Measurements from ENCODE around the gene RPS16. TPM values are rescaled to one million over a fixed set of nuclear protein-coding genes. Genes with fewer than 3 reads are reported as not detected.

The RPS16 gene
- total RNA-seq, 4 donors from 2014 or later: 1,066 to 1,636 (median 1,467) TPM

DNA sequence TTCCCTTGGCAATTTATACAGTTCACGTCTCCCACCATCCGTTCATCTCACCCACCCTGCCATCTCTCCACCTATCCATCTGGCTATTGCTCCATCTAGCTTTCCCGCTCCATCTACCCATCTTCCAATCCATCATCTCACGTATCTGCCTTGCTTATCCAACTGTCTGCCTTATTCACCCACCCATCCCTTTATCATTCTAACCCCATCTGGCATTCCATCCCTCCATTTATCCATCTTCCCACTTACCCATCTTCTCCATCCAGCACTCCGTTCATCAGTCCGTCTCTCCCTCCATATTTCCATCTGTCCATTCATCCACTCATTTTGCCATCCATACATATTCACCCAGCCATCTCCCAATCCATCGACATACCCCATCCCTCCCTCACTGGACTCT, 10.0 kb downstream of the RPS16 start:
- DNase-seq (no peak), ATAC-seq (no peak)
- Histone ChIP-seq H3K27me3 (no peaks in the 10 kb centered on the region), H3K4me3 (no peak overlapping the region), H3K4me1 (peaks cover 5 to 11% of the 10 kb centered on the region in 2 donors), H3K36me3 (no peaks in the 10 kb centered on the region), H3K27ac (no peak overlapping the region), H3K9me3 (no peaks in the 10 kb centered on the region)
- in situ Hi-C loops (cut with MboI; ENCODE audit: low sequenced_read_pairs in 4 of 4) (loop anchor here in 2 of 4 donors (25.0 kb wide), 2 partner anchors 112 to 412 kb away; partner anchors contain the start of genes DYRK1B (in 2 of the 2), FBL (in 2 of the 2), EID2 (in 1 of the 2) and EID2B (in 1 of the 2)), intact Hi-C loops (cut with DNase I; ENCODE audit: low total_unique reads) (no loop called here)
- TF ChIP-seq, protein P1, sequence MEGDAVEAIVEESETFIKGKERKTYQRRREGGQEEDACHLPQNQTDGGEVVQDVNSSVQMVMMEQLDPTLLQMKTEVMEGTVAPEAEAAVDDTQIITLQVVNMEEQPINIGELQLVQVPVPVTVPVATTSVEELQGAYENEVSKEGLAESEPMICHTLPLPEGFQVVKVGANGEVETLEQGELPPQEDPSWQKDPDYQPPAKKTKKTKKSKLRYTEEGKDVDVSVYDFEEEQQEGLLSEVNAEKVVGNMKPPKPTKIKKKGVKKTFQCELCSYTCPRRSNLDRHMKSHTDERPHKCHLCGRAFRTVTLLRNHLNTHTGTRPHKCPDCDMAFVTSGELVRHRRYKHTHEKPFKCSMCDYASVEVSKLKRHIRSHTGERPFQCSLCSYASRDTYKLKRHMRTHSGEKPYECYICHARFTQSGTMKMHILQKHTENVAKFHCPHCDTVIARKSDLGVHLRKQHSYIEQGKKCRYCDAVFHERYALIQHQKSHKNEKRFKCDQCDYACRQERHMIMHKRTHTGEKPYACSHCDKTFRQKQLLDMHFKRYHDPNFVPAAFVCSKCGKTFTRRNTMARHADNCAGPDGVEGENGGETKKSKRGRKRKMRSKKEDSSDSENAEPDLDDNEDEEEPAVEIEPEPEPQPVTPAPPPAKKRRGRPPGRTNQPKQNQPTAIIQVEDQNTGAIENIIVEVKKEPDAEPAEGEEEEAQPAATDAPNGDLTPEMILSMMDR (IDR thresholded peaks at IDR 0.05 in 4 of 5, conservative IDR thresholded peaks at IDR 0.05 in 1 of 5): no peak
- no peak for TF ChIP-seq POLR2A (IDR thresholded peaks at IDR 0.05)

DNA sequence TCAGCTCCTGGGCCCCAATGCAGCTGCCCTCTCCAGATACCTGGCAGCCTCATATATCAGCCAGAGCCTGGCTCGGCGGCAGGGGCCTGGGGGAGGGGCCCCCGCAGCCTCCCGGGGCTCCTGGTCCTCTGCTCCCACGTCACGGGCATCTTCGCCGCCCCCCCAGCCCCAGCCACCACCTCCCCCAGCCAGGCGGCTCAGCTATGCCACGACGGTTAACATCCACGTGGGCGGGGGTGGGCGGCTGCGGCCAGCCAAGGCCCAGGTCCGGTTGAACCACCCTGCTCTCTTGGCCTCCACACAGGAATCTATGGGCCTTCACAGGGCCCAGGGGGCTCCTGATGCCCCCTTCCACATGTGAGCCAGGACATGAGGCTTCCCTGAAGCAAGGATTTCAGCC, 10.8 kb downstream of the RPS16 start:
- no peak for DNase-seq
- H3K27me3 ChIP-seq: no peaks in the 10 kb centered on the region
- no peaks in the 10 kb centered on the region for H3K9me3 ChIP-seq
- H3K27ac ChIP-seq: no peak overlapping the region
- H3K4me3 ChIP-seq: no peak overlapping the region
- H3K4me1 ChIP-seq: peaks cover 2 to 11% of the 10 kb centered on the region in 2 donors
- H3K36me3 ChIP-seq: no peaks in the 10 kb centered on the region
- no peak for ATAC-seq
- no peak for TF ChIP-seq POLR2A (IDR thresholded peaks at IDR 0.05)
- TF ChIP-seq, protein P1 (IDR thresholded peaks at IDR 0.05 in 4 of 5, conservative IDR thresholded peaks at IDR 0.05 in 1 of 5): no peak
- intact Hi-C loops (cut with DNase I; ENCODE audit: low total_unique reads): no loop called here
- in situ Hi-C loops (cut with MboI; ENCODE audit: low sequenced_read_pairs in 4 of 4): loop anchor here in 2 of 4 donors (25.0 kb wide), 2 partner anchors 112 to 412 kb away; partner anchors contain the start of genes DYRK1B (in 2 of the 2), FBL (in 2 of the 2), EID2 (in 1 of the 2) and EID2B (in 1 of the 2)

DNA sequence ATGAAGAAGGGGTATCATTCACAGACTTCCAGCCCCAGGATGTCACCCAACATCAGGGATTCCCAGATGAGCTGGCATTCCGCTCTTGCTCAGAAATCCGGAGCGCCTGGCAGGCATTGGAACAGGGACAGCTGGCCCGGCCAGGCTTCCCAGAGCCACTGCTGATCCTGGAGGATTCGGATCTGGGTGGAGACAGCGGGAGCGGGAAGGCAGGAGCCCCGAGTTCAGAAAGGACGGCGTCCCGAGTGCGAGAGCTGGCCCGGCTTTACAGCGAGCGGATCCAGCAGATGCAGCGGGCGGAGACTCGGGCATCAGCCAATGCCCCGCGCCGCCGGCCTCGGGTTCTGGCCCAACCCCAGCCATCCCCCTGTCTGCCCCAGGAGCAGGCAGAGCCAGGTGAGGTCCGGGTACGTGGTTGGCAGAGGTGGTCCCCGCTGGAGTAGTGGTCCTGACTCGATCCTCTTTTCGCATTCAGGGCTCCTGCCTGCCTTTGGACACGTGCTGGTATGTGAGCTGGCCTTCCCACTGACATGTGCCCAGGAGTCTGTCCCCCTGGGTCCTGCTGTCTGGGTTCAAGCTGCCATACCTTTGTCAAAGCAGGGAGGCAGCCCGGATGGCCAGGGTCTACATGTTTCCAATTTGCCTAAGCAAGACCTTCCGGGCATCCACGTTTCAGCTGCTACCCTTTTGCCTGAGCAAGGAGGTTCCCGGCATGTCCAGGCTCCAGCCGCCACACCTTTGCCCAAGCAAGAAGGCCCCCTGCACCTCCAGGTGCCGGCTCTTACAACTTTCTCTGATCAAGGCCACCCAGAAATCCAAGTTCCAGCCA, 12.3 kb downstream of the RPS16 start:
- H3K9me3 ChIP-seq: no peaks in the 10 kb centered on the region
- DNase-seq (no peak), ATAC-seq (no peak)
- H3K27me3 ChIP-seq: no peaks in the 10 kb centered on the region
- in situ Hi-C loops (cut with MboI; ENCODE audit: low sequenced_read_pairs in 4 of 4) (no loop called here), intact Hi-C loops (cut with DNase I; ENCODE audit: low total_unique reads) (no loop called here)
- TF ChIP-seq, protein P1 (IDR thresholded peaks at IDR 0.05 in 4 of 5, conservative IDR thresholded peaks at IDR 0.05 in 1 of 5): no peak
- no peak for TF ChIP-seq POLR2A (IDR thresholded peaks at IDR 0.05)
- no peak overlapping the region for H3K4me3 ChIP-seq
- no peak overlapping the region for H3K27ac ChIP-seq
- peaks cover 1 to 4% of the 10 kb centered on the region in 2 donors for H3K4me1 ChIP-seq
- H3K36me3 ChIP-seq: no peaks in the 10 kb centered on the region

DNA sequence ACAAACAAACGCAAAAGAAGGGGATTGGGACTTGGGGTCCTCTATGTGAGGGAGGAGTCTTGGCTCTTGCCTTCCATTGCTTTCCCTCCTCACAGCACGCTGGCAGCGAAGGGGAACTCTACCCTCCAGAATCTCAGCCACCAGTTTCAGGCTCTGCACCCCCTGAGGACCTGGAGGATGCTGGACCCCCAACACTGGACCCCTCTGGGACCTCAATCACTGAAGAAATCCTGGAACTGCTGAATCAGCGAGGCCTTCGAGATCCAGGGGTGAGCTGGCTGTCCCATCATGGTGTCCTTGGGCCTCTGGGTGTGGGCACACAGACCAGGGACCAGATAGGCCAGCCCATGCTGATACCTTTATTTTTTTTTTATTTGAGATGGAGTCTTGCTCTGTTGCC, 13.7 kb downstream of the RPS16 start:
- intact Hi-C loops (cut with DNase I; ENCODE audit: low total_unique reads): no loop called here

More for the DNA sequence above, 13.7 kb downstream of the RPS16 start:
- in situ Hi-C loops (cut with MboI; ENCODE audit: low sequenced_read_pairs in 4 of 4): no loop called here
- no peak for ATAC-seq
- no peak overlapping the region for H3K4me3 ChIP-seq
- no peak for DNase-seq
- TF ChIP-seq, protein P1 (IDR thresholded peaks at IDR 0.05 in 4 of 5, conservative IDR thresholded peaks at IDR 0.05 in 1 of 5): no peak
- no peak for TF ChIP-seq POLR2A (IDR thresholded peaks at IDR 0.05)
- no peaks in the 10 kb centered on the region for H3K27me3 ChIP-seq
- no peaks in the 10 kb centered on the region for H3K4me1 ChIP-seq
- H3K36me3 ChIP-seq: no peaks in the 10 kb centered on the region
- H3K27ac ChIP-seq: no peak overlapping the region
- H3K9me3 ChIP-seq: no peaks in the 10 kb centered on the region

Data from gastrocnemius medialis (tissue), 4 donors.